AG09309 (cell line): ENCODE measurements around the gene MBD5.

Experiments used
- DNase-seq: peaks from one replicate; pipeline ENCODE4 v3.0.0-alpha.2; 2010; ENCODE audit warnings: low read depth
- H3K4me3 ChIP-seq: 2 replicates; pipeline ENCODE4 v1.5.1; 2011; ENCODE audit warnings: mild to moderate bottlenecking, low read depth, low read length, moderate library complexity; ENCODE audit not compliant: control insufficient read depth
- CTCF ChIP-seq: IDR thresholded peaks from 2 replicates; pipeline ENCODE4 v1.5.1; 2011; ENCODE audit warnings: mild to moderate bottlenecking, low read depth, low read length, inconsistent platforms; ENCODE audit not compliant: insufficient read depth, control insufficient read depth; ENCODE audit errors: missing control alignments

MBD5 gene

GRCh38 chr2:148058641-148059040, 37.8 kb downstream of the MBD5 start:
- DNase-seq, result no peak
- no peak for TF ChIP-seq CTCF
- H3K4me3 ChIP-seq, result no peak overlapping the region

GRCh38 chr2:148063633-148064032, 42.7 kb downstream of the MBD5 start:
- TF ChIP-seq CTCF, result no peak
- DNase-seq, result no peak
- no peak overlapping the region for H3K4me3 ChIP-seq

GRCh38 chr2:148065936-148066335, 45.0 kb downstream of the MBD5 start:
- no peak overlapping the region for H3K4me3 ChIP-seq
- no peak for TF ChIP-seq CTCF

GRCh38 chr2:148067801-148068200, 46.9 kb downstream of the MBD5 start:
- no peak overlapping the region for H3K4me3 ChIP-seq
- DNase-seq, result no peak
- no peak for TF ChIP-seq CTCF

More at GRCh38 chr2:148065936-148066335, 45.0 kb downstream of the MBD5 start:
- no peak for DNase-seq

GRCh38 chr2:148071351-148071750, 50.5 kb downstream of the MBD5 start:
- no peak overlapping the region for H3K4me3 ChIP-seq
- TF ChIP-seq CTCF, result no peak
- no peak for DNase-seq

GRCh38 chr2:148096012-148096411, 75.1 kb downstream of the MBD5 start:
- TF ChIP-seq CTCF, result no peak

GRCh38 chr2:148102641-148103040, 81.8 kb downstream of the MBD5 start:
- no peak overlapping the region for H3K4me3 ChIP-seq
- no peak for TF ChIP-seq CTCF
- DNase-seq, result no peak

More at GRCh38 chr2:148096012-148096411, 75.1 kb downstream of the MBD5 start:
- H3K4me3 ChIP-seq, result no peak overlapping the region
- DNase-seq, result peak; percentile 1
